GM21423 (cell line): ENCODE measurements around the gene BOK.
"Not testable (repeated sequence)": the region's sequence is repeated elsewhere in the genome, so short reads cannot be mapped to it uniquely, and the experiment has no call there.

Experiments
- ATAC-seq: cut with Tn5 transposase; IDR thresholded peaks from one replicate; pipeline ENCODE4 v1.9.1; 2021; ENCODE audit warnings: mild to moderate bottlenecking, moderate library complexity; ENCODE audit not compliant: unreplicated experiment

BOK gene

DNA sequence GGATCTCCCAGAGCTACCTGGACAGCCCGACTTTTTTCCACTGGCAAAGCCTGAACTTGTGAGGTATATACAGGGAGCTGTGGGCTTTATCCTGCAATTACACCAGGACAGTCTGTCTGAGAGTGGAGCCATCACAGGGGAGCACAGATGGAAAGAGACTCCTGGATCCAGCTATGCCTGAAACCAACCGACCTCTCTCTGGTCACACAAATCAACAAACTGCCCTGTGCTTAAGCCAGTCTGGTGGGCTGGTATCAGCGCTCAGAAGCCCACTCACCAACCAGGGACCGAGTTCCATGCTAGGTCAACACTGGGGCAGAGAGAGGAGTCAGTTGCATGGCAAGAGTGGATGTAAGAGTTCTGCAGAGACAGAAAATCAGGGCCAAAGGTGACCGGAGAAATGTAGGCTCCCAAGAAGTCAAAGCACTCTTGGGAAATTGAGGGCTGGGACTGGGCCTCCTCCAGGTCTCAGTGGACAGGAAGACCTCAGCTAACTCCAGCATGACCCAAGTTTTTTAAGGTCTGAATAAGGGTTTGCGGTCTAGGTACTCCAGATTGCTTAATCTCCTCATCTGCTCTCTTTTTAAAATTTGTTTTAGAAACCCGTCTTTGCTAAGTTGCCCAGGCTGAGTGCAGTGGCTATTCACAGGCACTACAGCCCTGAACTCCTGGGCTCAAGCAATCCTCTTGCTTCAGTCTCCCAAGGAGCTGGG, 3.8 kb upstream of the BOK start:
- ATAC-seq = no peak

GRCh38 chr2:241555711-241556110, 2.8 kb upstream of the BOK start:
- no peak for ATAC-seq

DNA sequence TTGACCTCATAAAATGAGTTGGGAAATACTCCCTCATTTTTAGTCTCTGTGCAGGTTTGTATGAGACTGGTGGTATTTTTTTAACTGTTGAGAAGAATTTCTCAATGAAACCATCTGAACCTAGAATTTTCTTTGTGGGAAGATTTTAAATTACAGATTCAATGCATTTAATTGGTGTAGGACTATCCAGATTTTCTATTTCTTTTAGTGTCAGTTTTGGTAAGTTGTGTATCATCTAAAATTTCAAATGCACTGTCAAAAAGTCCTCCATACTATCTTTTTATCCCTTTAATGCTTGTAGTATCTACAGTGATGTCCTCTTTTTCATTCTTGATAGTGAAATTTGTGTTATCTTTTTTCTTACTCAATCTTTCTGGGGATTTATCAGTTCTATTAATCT, 1.8 kb upstream of the BOK start:
- ATAC-seq = no peak

DNA sequence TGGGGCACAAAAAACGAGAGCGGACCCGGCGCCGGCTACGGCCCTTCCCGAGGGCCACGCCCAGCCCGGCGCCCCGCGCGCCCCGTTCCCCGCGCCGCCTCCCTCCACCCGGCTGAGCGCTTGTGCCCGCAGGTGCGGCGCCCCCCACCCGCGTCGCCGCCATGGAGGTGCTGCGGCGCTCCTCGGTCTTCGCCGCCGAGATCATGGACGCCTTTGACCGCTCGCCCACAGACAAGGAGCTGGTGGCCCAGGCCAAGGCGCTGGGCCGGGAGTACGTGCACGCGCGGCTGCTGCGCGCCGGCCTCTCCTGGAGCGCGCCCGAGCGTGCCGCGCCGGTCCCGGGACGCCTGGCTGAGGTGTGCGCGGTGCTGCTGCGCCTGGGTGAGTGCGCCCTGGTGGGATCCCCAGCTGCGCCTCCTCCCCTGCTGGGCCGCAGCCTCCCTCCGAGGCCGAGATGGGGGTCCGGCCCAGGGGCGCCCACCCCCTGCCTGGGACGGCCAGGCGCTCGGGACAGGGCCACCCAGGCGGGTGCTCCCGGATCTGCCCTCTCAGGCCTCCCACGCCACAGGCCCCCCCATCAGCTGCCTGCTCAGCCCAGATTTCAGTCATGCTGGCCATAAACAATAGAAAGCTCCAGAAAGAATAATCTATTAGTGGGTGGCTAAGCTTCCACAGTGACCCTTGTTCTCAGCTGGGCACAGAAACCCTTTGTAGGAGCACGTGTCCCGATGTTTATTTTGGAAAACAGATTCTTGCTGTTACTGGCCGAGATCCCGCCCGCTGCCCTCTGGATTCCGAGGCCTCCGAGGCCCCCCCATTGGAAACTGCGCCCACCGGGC, 997 bp downstream of the BOK start:
- ATAC-seq = no peak

DNA sequence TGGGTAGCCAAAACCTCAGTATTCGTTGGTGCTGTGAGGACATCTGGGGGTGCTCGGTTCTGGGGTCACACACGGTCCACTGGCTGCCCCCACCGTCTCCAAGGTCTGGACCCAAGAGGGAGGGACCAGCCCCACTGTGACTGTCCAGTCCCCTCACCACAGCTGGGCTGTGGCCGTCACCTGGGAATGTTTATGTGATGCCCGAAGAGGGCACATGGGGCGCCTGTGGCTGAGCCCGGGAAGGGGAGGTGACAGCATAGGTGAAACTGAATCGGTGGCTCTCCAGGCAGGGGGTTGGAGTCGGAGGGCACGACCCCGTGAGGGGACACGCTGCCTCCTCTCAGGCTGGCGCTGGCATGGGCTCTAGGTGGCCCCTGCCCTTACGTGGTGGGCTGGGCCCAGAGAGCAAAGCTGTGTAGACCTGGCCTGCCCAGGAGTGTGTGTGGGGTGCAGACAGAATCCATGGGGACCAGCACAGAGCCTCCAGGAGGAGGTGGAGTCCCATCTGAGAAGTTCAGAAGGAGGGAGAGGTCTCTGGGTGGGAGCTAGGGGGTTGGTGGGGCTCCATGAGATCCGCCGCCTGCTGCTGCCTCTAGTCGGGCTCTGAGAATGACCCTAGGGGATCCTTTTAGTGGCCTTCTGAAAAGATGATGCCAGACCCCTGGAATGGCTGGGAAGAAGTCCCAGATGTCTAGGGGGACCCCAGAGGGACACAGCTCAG, 1.8 kb downstream of the BOK start:
- ATAC-seq = no peak

DNA sequence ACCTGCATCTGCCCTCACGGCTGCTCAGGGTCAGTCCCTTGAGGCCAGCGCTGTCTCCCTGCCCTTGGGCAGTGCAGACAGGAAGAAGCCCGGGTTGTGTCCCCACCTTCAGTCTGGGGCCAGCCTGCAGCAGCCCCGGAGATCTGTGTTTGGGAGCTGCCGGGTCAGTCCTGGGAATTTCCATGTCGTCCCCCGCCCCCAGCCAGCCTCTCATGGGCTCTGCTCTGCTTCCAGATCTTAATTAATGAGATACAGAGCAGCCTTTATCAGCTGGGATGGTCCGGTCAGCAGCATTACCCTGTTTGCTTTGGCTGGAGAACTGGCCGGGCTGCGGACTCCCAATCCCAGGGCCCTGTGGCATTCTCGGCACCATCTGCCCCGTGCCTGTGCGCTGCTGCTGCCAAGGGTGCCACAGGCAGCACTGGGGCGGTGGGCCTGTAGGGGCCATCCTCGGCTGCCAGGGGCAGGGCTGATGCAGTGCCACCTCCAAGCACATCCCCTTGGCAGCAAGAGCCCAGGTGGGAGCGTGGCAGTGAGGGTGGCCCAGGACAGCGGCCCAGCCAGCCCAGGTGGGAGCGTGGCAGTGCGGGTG, 2.4 kb downstream of the BOK start:
- ATAC-seq = no peak

DNA sequence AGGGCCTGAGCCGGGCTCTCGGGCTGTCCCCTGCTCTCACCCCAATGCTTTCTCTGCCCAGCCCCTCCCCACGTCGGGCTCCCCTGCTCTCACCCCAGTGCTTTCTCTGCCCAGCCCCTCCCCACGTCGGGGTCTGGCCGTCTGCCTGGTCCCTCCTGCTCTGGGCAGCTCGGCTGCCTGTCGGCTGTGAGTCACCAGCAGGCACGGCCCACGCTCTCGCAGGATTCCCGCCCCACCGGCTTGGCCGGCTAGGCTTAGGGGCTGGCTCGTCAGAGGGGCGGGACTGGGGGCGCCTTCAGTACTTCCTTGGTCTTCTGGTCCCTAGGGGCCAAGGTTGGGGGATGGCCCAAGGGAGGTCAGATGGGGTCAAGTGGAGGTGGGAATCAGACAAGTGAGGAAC, 3.3 kb downstream of the BOK start:
- no peak for ATAC-seq

DNA sequence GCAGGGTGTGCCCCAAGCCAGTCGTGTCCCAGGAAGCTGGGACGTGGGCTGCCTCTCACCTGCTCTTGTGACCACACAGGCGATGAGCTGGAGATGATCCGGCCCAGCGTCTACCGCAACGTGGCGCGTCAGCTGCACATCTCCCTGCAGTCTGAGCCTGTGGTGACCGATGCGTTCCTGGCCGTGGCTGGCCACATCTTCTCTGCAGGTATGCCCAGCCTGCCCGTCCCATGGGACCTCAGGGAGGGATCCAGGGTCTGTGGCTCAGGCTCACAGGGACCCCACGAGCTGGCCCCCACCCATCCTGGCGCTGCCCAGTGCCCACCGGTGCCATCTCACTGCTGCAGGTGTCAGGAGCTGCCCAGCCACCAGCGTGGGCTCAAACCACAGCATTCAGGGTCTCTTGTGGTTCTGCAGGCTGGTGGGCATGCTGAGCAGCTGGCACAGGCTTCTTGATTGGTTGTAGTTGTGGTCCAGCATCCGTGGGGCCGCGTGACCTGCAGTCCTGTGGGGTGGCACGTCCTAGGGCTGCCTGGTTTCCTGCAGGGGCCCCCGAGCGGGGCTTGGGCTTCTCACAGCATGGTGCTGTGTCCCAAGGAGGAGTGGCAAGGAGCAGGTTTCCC, 3.8 kb downstream of the BOK start:
- no peak for ATAC-seq

- no peak for ATAC-seq
Measured at GRCh38 chr2:241563031-241563507, 4.5 kb downstream of the BOK start.

- no peak for ATAC-seq
Measured at GRCh38 chr2:241563571-241563980, 5.0 kb downstream of the BOK start.

- ATAC-seq = no peak
Measured at GRCh38 chr2:241563981-241564595, 5.5 kb downstream of the BOK start.

GRCh38 chr2:241564596-241565410, 6.3 kb downstream of the BOK start:
- no peak for ATAC-seq

DNA sequence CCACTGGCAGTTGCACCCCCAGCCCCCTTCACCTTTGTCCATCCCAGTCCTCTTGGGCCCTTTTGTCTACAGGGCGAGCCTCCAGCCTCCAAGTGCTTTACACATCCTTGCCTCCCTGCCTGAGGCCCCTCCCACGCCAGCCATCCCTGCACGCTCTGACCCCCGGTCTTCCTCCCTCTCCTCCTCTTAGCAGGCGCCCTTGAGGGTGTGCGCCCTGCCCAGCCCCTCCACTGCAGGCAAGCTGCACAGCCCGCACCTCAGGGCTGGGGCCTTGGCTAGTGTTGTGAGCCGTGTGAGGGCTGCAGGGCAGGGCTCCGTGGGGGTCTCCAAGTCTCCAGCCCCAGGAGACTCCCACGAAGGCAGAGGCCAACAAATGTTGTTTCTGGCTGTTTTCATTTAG, 6.9 kb downstream of the BOK start:
- no peak for ATAC-seq

DNA sequence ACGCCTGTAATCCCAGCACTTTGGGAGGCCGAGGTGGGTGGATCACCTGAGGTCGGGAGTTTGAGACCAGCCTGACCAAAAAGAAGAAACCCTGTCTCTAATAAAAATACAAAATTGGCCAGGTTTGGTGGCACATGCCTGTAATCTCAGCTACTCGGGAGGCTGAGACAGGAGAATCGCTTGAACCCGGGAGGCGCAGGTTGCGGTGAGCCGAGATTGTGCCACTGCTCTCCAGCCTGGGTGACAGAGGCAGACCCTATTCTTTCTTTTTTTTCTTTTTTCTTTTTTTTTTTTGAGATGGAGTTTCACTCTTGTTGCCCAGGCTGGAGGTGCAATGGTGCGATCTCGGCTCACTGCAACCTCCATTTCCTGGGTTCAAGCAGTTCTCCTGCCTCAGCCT, 7.5 kb downstream of the BOK start:
- ATAC-seq = not testable (repeated sequence)

- no peak for ATAC-seq
Measured at GRCh38 chr2:241566468-241566867, 7.9 kb downstream of the BOK start.

DNA sequence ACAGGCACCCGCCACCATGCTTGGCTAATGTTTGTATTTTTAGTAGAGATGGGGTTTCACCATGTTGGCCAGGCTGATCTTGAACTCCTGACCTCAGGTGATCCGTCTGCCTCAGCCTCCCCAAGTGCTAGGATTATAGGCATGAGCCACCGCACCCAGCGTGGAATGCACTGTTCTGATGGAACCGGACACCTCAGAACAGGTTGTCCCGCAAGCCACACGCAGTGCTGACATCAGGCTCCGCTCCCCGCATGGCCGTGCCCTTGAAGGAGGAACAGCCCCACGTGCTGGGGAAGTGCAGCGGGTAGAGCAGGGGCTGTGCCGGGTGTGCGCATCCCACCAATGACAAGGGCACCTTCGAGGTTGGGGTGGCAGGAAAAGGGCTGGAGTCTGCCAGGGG, 8.7 kb downstream of the BOK start:
- not testable (repeated sequence) for ATAC-seq

DNA sequence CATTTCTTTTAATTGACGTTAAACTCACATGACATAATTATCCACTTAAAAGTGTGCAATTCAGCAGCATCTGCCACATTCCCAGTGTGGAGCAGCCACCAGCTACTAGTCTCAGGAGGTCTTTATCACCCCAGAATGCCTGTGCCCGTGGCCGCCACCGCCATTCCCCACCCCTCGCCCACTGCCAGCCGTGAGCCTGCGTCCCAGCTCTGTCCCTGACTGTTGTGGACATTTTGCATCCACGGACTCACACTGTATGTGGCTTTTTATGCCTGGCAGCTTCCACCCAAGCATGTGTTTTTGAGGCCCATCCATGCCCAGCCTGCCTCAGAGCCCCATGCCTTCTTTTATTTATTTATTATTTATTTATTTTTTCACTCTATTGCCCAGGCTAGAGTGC, 9.2 kb downstream of the BOK start:
- ATAC-seq = no peak

GRCh38 chr2:241568726-241569125, 10.2 kb downstream of the BOK start:
- no peak for ATAC-seq

GRCh38 chr2:241569831-241570281, 11.3 kb downstream of the BOK start:
- no peak for ATAC-seq
